22Rv1 (cell line): ENCODE measurements around the gene GINS2.

Source experiments
- H3K27ac ChIP-seq: fragments of 450-650 bp; 2 replicates; pipeline ENCODE4 v1.5.1; 2017
- ZFX ChIP-seq: fragments of 450-650 bp; IDR thresholded peaks from 2 replicates; pipeline ENCODE4 v1.6.1; 2017; ENCODE audit warnings: antibody characterized with exemption, borderline replicate concordance
- TF ChIP-seq, protein P1 (sequence below): fragments of 450-650 bp; IDR thresholded peaks from 2 replicates; pipeline ENCODE4 v1.5.1; 2017; ENCODE audit warnings: mild to moderate bottlenecking

The GINS2 gene

DNA sequence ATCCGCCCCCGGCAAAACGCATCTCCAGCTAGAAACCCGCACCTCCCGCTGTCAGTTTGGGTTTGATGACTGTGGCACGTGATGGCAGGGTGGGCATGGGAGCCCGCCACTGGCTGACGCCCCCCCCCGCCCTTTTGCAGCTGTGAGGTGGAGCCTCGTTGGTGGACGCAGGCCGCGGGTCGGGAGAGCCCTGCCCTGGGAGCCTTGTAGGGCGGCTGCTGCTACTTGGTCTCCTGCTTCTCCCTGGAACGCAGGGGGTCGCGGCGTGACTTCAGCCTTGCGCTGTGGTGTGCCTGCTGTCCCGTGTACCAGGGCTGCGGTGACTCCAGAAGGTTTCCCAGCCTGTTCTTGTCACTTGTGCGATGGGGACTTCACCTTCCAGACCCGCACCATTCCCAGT is 47.4 kb downstream of the GINS2 start:
- H3K27ac ChIP-seq: no peak overlapping the region
- TF ChIP-seq, protein P1, sequence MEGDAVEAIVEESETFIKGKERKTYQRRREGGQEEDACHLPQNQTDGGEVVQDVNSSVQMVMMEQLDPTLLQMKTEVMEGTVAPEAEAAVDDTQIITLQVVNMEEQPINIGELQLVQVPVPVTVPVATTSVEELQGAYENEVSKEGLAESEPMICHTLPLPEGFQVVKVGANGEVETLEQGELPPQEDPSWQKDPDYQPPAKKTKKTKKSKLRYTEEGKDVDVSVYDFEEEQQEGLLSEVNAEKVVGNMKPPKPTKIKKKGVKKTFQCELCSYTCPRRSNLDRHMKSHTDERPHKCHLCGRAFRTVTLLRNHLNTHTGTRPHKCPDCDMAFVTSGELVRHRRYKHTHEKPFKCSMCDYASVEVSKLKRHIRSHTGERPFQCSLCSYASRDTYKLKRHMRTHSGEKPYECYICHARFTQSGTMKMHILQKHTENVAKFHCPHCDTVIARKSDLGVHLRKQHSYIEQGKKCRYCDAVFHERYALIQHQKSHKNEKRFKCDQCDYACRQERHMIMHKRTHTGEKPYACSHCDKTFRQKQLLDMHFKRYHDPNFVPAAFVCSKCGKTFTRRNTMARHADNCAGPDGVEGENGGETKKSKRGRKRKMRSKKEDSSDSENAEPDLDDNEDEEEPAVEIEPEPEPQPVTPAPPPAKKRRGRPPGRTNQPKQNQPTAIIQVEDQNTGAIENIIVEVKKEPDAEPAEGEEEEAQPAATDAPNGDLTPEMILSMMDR: no peak
- no peak for TF ChIP-seq ZFX

DNA sequence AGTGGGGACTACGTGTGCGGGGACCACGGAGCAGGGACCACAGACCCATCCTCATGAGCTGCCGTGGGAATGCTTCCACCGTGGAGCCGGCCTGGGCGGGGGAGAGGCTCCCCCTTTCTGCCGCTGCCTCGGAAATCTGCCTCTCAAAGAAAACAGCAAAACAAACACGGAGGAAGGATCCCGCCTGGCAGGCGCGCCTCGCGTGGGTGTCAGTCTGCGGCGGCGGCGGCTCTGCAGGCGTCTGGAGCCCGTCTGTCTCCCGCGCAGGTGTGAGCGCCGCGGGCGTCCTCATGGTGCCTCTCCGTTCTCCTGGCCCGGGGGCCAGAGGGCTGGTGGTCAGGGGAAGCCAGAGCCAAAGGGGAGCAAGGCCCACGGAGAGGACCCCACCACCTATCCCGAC is 48.2 kb downstream of the GINS2 start:
- H3K27ac ChIP-seq: no peak overlapping the region
- TF ChIP-seq, protein P1: no peak
- no peak for TF ChIP-seq ZFX

DNA sequence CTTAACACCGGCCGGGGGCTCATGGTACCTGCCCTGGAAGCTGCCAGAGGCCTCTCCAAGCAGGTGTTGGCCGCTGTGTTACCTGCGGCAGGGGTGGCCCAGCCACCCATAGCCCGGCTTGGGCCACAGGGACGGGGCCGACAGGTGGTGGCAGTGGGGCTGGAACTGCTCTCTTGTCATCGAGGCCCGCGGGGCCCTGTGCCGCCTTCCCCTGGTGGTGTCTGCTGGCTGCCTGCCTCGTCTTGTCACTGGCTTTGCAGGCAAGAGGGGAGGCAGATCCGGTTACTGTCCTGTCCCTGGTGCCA is 48.5 kb downstream of the GINS2 start:
- TF ChIP-seq ZFX: no peak
- TF ChIP-seq, protein P1: no peak
- H3K27ac ChIP-seq: no peak overlapping the region

DNA sequence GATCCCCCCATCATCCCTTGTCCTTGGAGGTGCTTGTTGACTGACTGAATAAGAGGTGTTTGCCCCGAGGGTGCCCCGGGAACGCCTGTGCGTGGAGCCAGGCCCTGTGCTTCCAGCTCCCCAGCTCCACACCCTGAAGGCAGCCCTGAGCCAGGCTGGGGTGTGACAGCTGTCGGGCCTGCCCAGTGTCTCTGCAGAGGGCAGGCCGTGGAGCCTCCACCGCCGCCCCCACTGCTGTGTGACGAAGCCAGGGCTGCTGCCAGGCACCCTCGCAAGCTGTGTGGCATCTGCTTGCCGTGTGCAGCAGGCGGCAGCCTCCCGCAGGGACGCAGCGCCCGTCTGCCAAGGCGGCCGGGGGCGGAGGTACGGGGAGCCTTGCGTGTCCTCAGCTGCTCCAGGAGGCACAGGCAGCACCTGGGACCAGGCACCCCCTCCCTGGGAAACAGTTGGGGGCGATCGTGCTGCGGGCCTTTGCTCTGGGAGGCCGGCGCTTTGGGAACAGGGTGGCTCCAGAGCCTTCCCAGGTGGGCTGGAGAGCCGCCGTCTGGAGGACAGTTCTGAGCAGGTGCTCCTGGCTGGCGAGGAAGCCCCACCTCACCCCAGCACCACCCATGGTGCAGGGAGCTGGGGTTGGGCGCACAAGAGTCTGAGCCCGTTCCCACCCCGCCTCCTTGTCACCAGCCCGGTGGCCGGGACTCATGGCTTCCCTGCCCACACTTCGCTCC is 49.1 kb downstream of the GINS2 start:
- TF ChIP-seq ZFX: no peak
- TF ChIP-seq, protein P1: no peak
- no peak overlapping the region for H3K27ac ChIP-seq

DNA sequence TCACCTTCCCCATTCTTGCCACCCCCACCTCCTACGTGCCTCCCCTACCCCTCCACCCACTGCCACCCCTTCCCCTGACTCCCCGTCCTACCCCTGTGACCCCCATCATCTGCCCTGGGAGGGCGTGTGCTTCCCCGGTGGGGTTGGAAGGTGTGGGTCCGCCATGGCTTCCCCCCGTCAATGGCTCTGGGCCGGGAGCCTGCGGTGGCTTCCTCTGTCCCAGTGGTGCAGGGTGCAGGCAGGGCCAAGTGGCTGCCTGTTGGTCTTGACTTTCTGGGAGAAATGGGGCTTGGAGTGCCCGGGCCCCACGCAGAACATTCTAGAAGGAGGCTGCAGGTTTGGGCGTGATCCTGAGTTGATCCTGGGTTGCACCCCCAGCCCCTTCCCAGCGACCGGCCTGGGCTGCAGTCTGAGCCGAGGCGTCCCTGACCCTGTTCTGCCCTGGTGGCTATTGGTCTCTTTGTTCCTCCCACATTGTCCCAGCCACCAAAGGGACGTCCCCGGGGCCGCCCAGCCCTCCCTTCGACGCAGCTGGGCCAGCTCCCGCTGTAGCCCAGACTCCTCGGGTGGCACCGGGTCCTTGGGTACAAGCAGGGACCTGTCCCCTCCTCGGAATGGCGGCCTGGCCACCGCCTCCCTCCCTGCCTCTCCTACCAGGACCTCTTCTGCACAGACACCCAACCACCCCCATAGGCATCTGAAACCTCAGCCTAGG is 49.9 kb downstream of the GINS2 start:
- TF ChIP-seq, protein P1: no peak
- no peak for TF ChIP-seq ZFX
- H3K27ac ChIP-seq: no peak overlapping the region

DNA sequence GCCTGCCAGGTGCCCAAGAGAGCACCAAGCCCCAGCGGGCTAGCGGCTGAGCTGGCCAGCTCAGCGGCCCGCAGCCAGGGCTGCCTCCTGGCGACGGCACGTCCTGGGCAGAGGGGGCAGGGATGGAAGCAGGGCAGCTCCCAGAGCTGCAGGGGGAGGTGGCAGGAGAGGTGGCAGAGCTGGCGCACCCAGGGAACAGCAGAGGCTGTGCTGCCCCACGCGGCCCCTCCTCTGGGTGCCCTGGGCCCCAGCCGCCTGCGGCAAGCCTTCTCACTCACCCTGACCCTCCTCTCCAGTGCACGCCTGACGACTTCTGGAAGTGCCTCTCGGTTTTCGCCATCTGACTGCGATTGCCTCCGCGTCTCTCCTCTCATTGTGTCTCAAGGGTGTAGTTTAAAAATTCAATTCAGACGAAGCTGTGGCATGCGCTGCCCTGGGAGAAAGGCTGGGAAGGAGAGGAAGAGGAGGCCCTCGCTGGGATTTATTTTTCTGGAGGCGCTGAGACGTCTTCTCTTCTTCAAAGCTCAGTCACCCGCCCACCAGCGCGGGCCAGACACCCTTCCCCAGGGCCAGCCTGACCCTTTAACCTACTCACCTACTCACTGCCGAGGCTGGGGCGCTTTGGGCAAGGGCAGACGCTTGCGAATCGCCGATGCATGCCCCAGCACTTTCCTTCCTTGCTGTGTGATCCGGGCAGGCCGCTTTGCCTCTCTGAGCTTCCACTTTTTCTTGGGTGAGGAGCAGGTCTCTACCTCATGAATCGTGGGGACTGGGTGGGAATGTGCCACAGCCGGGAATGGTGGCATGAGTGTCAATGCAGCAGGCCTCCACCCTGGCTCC is 50.7 kb downstream of the GINS2 start:
- no peak overlapping the region; the same call in 1 of the 2 replicates for H3K27ac ChIP-seq
- no peak for TF ChIP-seq ZFX
- TF ChIP-seq, protein P1: no peak
